Body of pancreas (tissue), 4 donors: ENCODE results near the gene LYRM4.

Experiments
- CTCF ChIP-seq, 7 experiments: fragments of 450-650 bp in 4 of 7; fragments of 200-600 bp in 3 of 7; sonication (generic) in 3 of 7; IDR thresholded peaks; one replicate each; pipeline ENCODE4 v1.5.1; 2016 to 2019; ENCODE audit warnings: antibody characterized with exemption in 7 of 7
- POLR2A ChIP-seq, 3 donors: fragments of 450-650 bp; IDR thresholded peaks; one replicate each; pipeline ENCODE4 v1.6.1; 2016; ENCODE audit warnings: antibody characterized with exemption in 3 of 3, mild to moderate bottlenecking in 2 of 3

GRCh38 chr6:5231289-5231688 is 29.5 kb downstream of the LYRM4 start:
- no peak for TF ChIP-seq POLR2A (IDR thresholded peaks at IDR 0.05)
- TF ChIP-seq CTCF (IDR thresholded peaks at IDR 0.05) = no peak
